ENCODE data around the gene TNFSF15. TPM values are rescaled to one million over a fixed set of nuclear protein-coding genes. Genes with fewer than 3 reads are reported as not detected.

The TNFSF15 gene
- total RNA-seq, 1 experiment from 2014 or later = not detected

GRCh38 chr9:114791736-114792135, 14.1 kb downstream of the TNFSF15 start:
- Histone ChIP-seq H4K8ac (replicated peaks; ENCODE audit: insufficient read length, low read depth, low read length) (no peak overlapping the region), H3K23ac (ENCODE audit: insufficient read length, low read depth, low read length) (no peak overlapping the region), H2BK15ac (ENCODE audit: low read depth, low read length) (no peak overlapping the region), H3K18ac (ENCODE audit: insufficient read length, low read depth, low read length) (no peak overlapping the region), H3K4me1 (ENCODE audit: insufficient read depth, low read length) (no peaks in the 10 kb centered on the region), H3K27me3 (ENCODE audit: insufficient read depth, low read length) (no peaks in the 10 kb centered on the region), H3K27ac (ENCODE audit: insufficient read length, low read depth, low read length) (no peak overlapping the region), H3K9ac (ENCODE audit: extremely low read depth, insufficient read length, low read length) (no peak overlapping the region), H3K79me1 (ENCODE audit: insufficient read depth, low read depth, low read length, poor library complexity, severe bottlenecking) (no peaks in the 10 kb centered on the region), H3K56ac (ENCODE audit: insufficient read length, low read depth, low read length) (no peak overlapping the region), H3T11ph (ENCODE audit: low read length) (no peak overlapping the region), H2BK120ac (ENCODE audit: low read depth, low read length, poor library complexity, severe bottlenecking) (no peak overlapping the region), H4K91ac (ENCODE audit: insufficient read length, low read depth, low read length) (no peak overlapping the region), H3K79me2 (ENCODE audit: insufficient read depth, low read length) (no peaks in the 10 kb centered on the region), H2BK5ac (ENCODE audit: insufficient read length, low read length) (no peak overlapping the region), H2AK5ac (ENCODE audit: insufficient read length, low read length) (no peak overlapping the region), H2BK20ac (ENCODE audit: low read depth, low read length, poor library complexity, severe bottlenecking) (no peak overlapping the region), H2AFZ (ENCODE audit: low read length) (no peak overlapping the region), H4K20me1 (ENCODE audit: control insufficient read depth, insufficient read depth, insufficient read length) (no peaks in the 10 kb centered on the region), H3K9me3 (ENCODE audit: control insufficient read depth, low read depth, low read length) (no peaks in the 10 kb centered on the region), H2BK12ac (ENCODE audit: insufficient read length, low read depth, low read length) (no peak overlapping the region), H4K5ac (ENCODE audit: insufficient read length, low read depth, low read length) (no peak overlapping the region), H3K14ac (ENCODE audit: insufficient read depth, low read length) (no peak overlapping the region), H3K4me2 (ENCODE audit: insufficient read depth, insufficient read length, low read length) (no peak overlapping the region), H3K23me2 (ENCODE audit: insufficient read length, low read depth, low read length, poor library complexity, severe bottlenecking) (no peaks in the 10 kb centered on the region), H3K4ac (ENCODE audit: low read depth, low read length) (no peak overlapping the region)
- H3K4me3 Mint-ChIP-seq = no peak overlapping the region
- H3K27ac Mint-ChIP-seq = no peak overlapping the region; a peak in 1 of 7 replicates
- peaks cover 12% of the 10 kb centered on the region for H3K27me3 Mint-ChIP-seq (ENCODE audit: low read depth)
- no peak for DNase-seq
- no CpG with 5 or more reads among the region's 2 CpGs for WGBS (ENCODE audit: extremely low coverage, insufficient read length, low lambda C conversion rate)
- no peaks in the 10 kb centered on the region for H3K9me3 Mint-ChIP-seq
- no peaks in the 10 kb centered on the region for H3K4me1 Mint-ChIP-seq
- H3K36me3 Mint-ChIP-seq (ENCODE audit: insufficient read depth in 1 of 3, low read depth in 3 of 3) = no peaks in the 10 kb centered on the region
- no peak for TF ChIP-seq CTCF (conservative IDR thresholded peaks at IDR 0.05)
